T-helper 2 cell treated with Interferon-gamma antibody and Interleukin-4, amounts not matched to agents 100 ng/mL and 5 ng/mL, for 36 hours (primary cell): ENCODE measurements around the gene LRP1B. TPM values are rescaled to one million over a fixed set of nuclear protein-coding genes. Genes with fewer than 3 reads are reported as not detected.

ENCODE experiments used
- intact Hi-C: fragments of 100-400 bp; cut with micrococcal nuclease; formaldehyde crosslinking; loops from one replicate; pipeline ENCODE4 v1.15.1; 2023
- total RNA-seq: library from RNA; stranded (reverse); gene quantifications from 2 replicates; pipeline ENCODE4 v1.2.3, GENCODE V29; 2022

Gene LRP1B
- total RNA-seq, 1 donor from 2014 or later: not detected

GRCh38 chr2:141699573-141699972, 431.2 kb downstream of the LRP1B start:
- intact Hi-C loops: loop anchor here (5.0 kb wide), 1 partner anchor 103 kb away; no protein-coding TSS in a partner anchor

GRCh38 chr2:141698500-141698899, 432.3 kb downstream of the LRP1B start:
- intact Hi-C loops: loop anchor here (5.0 kb wide), 1 partner anchor 104 kb away; no protein-coding TSS in a partner anchor

- intact Hi-C loops: loop anchor here (5.0 kb wide), 1 partner anchor 105 kb away; no protein-coding TSS in a partner anchor
Observed at GRCh38 chr2:141697035-141697434, 433.8 kb downstream of the LRP1B start.

- intact Hi-C loops: no loop called here
Observed at GRCh38 chr2:141694180-141694579, 436.6 kb downstream of the LRP1B start.

GRCh38 chr2:141692829-141693228, 438.0 kb downstream of the LRP1B start:
- intact Hi-C loops: no loop called here

- intact Hi-C loops: no loop called here
Observed at GRCh38 chr2:141676139-141676538, 454.7 kb downstream of the LRP1B start.

GRCh38 chr2:141666191-141666590, 464.6 kb downstream of the LRP1B start:
- intact Hi-C loops: no loop called here

GRCh38 chr2:141660232-141660631, 470.6 kb downstream of the LRP1B start:
- intact Hi-C loops: no loop called here

- intact Hi-C loops: no loop called here
Observed at GRCh38 chr2:141654311-141654710, 476.5 kb downstream of the LRP1B start.

GRCh38 chr2:141653184-141653583, 477.6 kb downstream of the LRP1B start:
- intact Hi-C loops: no loop called here

- intact Hi-C loops: no loop called here
Observed at GRCh38 chr2:141652308-141652707, 478.5 kb downstream of the LRP1B start.

GRCh38 chr2:141647353-141647752, 483.5 kb downstream of the LRP1B start:
- intact Hi-C loops: no loop called here

GRCh38 chr2:141641462-141641861, 489.4 kb downstream of the LRP1B start:
- intact Hi-C loops: no loop called here

GRCh38 chr2:141639809-141640208, 491.0 kb downstream of the LRP1B start:
- intact Hi-C loops: no loop called here

GRCh38 chr2:141633132-141633531, 497.7 kb downstream of the LRP1B start:
- intact Hi-C loops: no loop called here

GRCh38 chr2:141630407-141630930, 500.3 kb downstream of the LRP1B start:
- intact Hi-C loops: no loop called here

- intact Hi-C loops: no loop called here
Observed at GRCh38 chr2:141620372-141620771, 510.4 kb downstream of the LRP1B start.

- intact Hi-C loops: no loop called here
Observed at GRCh38 chr2:141618457-141618856, 512.4 kb downstream of the LRP1B start.

- intact Hi-C loops: no loop called here
Observed at GRCh38 chr2:141611981-141612380, 518.8 kb downstream of the LRP1B start.

- intact Hi-C loops: no loop called here
Observed at GRCh38 chr2:141611176-141611571, 519.6 kb downstream of the LRP1B start.

- intact Hi-C loops: no loop called here
Observed at GRCh38 chr2:141610564-141611175, 520.1 kb downstream of the LRP1B start.

GRCh38 chr2:141605163-141605562, 525.7 kb downstream of the LRP1B start:
- intact Hi-C loops: no loop called here

GRCh38 chr2:141601511-141602152, 529.2 kb downstream of the LRP1B start:
- intact Hi-C loops: no loop called here
